SK-N-MC (cell line): ENCODE measurements around the gene TUT4.

ENCODE experiments used
- EZH2 ChIP-seq: fragments of 200-600 bp; sonication (generic); IDR thresholded peaks from one replicate; pipeline ENCODE4 v1.6.1; 2017; ENCODE audit warnings: antibody characterized with exemption
- FOXP2 ChIP-seq: optimal IDR thresholded peaks from 2 replicates; pipeline ENCODE3; 2011; ENCODE audit warnings: mild to moderate bottlenecking, moderate library complexity; ENCODE audit not compliant: insufficient read depth; ENCODE audit errors: extremely low read length, control extremely low read depth
- POLR2AphosphoS5 ChIP-seq: IDR thresholded peaks from 2 replicates; pipeline ENCODE4 v1.6.1; 2012; ENCODE audit warnings: mild to moderate bottlenecking, low read depth, low read length, borderline replicate concordance

DNA sequence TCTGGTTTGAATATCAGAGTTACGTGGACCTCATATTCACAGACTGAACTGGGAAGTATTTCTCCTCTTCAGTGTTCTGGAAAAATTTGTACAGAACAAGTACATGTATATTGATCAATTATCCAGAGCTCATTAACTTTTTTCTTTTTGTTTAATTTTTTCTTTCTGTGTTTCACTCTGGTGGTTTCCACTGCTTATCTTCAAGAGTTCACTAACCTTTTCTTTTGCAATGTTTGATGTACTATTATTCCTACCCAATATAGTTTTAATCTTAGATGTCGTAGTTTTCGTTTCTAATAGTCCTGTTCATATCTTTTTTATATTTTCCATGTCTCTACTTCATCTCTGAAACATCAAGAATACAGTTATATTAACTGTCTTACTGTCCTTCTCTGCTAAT is 46.5 kb downstream of the TUT4 start:
- TF ChIP-seq EZH2 (no peak), POLR2AphosphoS5 (no peak), FOXP2 (no peak)
